Measurements from ENCODE around the gene CDADC1.
"Not testable (repeated sequence)": the region's sequence is repeated elsewhere in the genome, so short reads cannot be mapped to it uniquely, and the experiment has no call there.

The CDADC1 gene

DNA sequence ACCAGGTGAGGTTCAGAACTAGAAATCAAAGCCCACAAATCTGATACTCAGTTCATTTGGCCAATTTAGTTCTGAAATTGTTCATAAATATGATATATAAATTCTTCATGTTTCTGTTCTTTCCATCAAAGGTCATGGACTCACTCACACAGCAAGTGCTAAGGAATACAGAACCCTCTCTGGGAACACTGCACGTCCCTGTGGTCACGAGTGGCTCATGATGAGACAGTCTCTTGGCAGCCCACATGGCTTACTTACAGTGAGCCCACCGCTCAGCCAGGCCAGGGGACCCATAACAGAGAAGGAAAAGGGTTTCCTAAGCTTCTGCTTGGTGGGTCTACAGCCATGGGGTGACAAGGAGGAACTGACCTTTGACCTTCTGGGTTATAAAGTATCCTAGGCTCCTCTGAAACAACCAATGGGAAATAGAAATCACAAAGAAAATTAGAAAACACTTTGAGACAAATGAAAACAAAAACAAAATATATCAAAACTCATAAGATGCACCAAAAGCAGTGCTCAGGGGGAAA lies 67.4 kb downstream of the CDADC1 start:
- no peak for DNase-seq (ENCODE audit: low read depth in 2 of 2)

DNA sequence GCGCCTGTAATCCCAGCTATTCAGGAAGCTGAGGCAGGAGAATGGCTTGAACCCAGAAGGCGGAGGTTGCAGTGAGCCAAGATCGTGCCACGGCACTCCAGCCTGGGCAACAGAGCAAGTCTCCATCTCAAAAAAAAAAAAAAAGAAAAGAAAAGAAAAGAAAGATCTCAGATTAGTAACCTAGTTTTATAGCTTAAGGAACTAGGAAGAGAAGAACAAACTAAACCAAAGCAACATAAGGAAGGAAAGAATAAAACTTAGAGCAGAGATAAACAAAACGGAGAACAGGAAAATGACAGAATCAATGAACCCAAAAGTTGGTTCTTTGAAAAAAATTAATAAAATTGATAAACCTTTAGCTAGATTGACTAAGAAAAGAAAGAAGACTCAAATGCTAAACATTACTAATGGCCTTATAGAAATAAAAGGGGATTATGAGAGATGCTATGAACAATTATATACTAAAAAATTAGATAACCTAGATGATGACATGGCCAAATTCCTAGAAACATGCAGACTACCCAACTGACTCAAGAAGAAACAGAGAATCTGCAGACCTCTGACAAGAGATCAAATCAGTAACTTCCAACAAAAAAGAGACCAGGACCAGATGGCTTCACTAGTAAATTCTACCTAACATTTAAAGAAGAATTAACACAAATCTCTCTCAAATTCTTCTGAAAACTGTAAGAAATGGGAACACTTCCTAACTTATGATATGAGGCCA lies 68.2 kb downstream of the CDADC1 start:
- no peak for DNase-seq (ENCODE audit: low read depth in 2 of 2)

GRCh38 chr13:49319551-49319950 lies 71.8 kb downstream of the CDADC1 start:
- DNase-seq (ENCODE audit: low read depth in 2 of 2): no peak

DNA sequence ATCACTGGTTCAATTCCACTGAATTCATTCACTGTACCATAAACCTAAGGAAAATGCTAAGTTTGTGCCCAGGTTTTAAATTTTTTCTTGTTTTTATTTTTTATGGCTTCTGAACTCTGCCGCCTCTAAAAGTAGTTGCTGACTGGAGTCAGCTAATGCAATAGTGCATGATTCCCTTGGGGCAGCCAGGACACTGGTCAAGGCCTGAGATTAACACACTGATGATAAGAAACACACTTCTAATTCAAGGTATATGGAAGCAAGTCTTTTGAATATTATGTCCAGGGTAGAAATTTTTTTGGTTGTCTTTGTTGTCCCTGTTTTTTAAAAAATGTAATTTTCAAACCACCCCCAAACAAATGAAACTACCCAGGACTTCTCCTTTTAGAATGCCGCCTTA lies 72.2 kb downstream of the CDADC1 start:
- DNase-seq (ENCODE audit: low read depth in 2 of 2): no peak

GRCh38 chr13:49320975-49321374 lies 73.2 kb downstream of the CDADC1 start:
- no peak for DNase-seq (ENCODE audit: low read depth in 2 of 2)

DNA sequence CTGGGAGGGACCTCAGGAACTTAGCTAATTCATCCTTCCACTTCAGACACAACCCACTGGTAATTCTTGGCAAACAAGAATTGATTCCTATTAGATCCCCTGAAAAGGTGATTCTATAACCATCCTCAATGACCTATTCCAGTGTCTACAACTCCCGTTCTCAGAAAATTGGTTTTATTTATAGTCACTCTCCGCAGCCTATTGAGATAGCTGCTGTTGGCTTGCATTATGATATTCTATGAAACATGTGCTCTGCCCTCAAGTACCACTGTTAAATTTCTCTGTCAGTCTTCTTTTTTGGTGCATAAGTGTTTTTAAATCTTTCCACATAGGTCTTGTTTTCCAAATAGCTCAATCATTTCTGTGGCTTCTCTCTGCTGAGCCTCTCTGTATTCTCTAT lies 75.0 kb downstream of the CDADC1 start:
- no peak for DNase-seq (ENCODE audit: low read depth in 2 of 2)

DNA sequence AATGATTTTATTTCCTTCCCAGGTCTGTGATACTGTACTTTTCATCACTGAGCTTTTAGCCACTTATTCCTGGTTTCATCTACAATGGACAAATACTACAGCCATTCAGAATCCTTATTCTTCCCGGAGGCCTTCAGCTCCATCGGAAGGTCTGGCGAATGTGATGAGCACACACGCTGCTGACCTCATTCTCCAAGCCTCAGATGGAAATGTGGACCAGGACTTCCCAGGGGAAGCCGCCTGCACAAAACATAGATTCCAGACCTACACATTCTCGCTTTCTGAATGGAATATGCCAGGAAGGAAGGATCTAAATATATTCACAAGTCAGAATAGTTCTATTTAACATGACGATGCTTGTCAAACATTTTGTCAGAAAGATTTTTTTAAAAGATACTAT lies 75.6 kb downstream of the CDADC1 start:
- DNase-seq (ENCODE audit: low read depth in 2 of 2): no peak

- no peak for DNase-seq (ENCODE audit: low read depth in 2 of 2)
Observed at GRCh38 chr13:49326222-49326917, 78.6 kb downstream of the CDADC1 start.

GRCh38 chr13:49327145-49327544 lies 79.4 kb downstream of the CDADC1 start:
- DNase-seq (ENCODE audit: low read depth in 2 of 2): not testable (repeated sequence)

DNA sequence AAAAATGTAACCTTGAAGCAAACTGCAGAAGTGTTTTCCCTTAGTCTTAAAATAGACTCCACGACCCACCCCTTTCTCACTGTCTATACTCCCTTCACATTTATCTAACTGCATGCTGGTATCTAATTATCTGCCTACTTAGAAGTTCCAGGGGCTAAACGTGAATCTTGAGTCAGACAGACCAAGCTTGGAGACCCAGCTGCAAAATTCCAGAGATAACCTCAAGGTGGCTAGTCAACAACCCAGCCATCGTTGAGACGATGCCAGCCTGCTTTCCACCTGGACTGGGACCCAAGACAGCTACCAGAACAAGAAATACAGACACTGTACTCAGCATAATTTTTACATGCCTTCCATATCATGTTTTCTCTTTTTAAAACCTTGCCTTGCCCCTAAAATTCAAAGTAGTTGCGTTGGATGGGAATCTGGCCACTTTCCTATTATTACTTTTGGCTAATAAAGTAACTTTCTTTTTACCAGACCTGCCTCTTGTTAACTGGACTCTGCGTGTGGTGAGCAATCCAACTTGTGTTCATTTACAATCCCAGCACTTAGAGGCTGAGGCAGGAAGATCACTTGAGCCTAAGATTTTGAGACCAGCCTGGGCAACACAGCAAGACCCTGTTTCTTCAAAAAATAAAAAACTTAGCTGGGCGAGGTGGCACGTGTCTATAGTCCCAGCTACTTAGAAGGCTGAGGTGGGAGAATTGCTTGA lies 82.3 kb downstream of the CDADC1 start:
- no peak for DNase-seq (ENCODE audit: low read depth in 2 of 2)

GRCh38 chr13:49330546-49330864 lies 82.8 kb downstream of the CDADC1 start:
- DNase-seq (ENCODE audit: low read depth in 2 of 2): no peak

DNA sequence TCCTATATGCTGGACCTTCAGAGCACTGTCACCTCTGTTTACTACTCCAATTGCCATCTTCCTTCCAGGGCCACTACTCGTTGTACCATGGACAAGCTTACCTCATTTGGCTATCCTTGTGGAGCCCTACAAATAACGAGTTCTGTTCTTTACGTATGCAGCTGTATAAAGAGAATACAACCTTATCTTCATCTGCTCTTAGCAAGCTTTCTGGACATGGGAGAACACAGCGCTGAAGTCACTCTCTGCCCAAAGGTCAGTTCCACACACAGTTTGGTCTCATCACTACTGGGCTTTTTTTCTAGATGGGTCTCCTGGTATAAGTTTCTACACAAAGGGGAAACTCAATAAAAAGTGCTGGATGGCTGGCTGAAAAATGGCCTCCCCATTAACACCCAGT lies 88.9 kb downstream of the CDADC1 start:
- DNase-seq (ENCODE audit: low read depth in 2 of 2): no peak

- DNase-seq (ENCODE audit: low read depth in 2 of 2): no peak
Observed at GRCh38 chr13:49340161-49340560, 92.4 kb downstream of the CDADC1 start.

GRCh38 chr13:49341517-49341916 lies 93.8 kb downstream of the CDADC1 start:
- no peak for DNase-seq (ENCODE audit: low read depth in 2 of 2)

DNA sequence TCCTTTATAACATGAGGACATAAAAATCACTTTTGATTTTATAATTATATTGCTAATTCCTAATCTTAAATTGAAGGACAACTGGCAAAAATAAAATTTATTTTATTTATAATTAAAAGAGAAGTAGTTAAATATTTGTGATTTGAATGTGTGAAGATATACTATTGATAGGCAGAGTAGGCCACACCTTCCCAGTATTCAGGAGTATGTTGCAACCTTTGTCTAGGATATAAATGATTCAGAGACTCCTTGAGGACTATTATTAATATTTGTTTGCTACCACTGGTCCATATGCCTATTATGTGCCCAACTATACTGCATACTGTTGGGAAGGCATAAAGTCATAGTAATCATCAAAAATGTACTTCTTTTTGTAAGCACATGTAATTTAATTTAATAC lies 94.2 kb downstream of the CDADC1 start:
- no peak for DNase-seq (ENCODE audit: low read depth in 2 of 2)

- DNase-seq (ENCODE audit: low read depth in 2 of 2): no peak
Observed at GRCh38 chr13:49342454-49342853, 94.7 kb downstream of the CDADC1 start.
